Endothelial cell (in vitro differentiated cells): Measurements from ENCODE around the gene CAPRIN1. TPM values are rescaled to one million over a fixed set of nuclear protein-coding genes. Genes with fewer than 3 reads are reported as not detected.

Experiments used
- DNase-seq: peaks from one replicate; pipeline ENCODE4 v3.0.0; 2021; ENCODE audit warnings: low spot score
- H3K27ac Mint-ChIP-seq: one replicate; pipeline ENCODE4 v1.8.0; 2021; ENCODE audit warnings: mixed read lengths, inconsistent platforms; ENCODE audit not compliant: unreplicated experiment
- H3K27me3 Mint-ChIP-seq: one replicate; pipeline ENCODE4 v1.8.0; 2021; ENCODE audit warnings: mild to moderate bottlenecking, moderate library complexity, mixed read lengths, inconsistent platforms; ENCODE audit not compliant: unreplicated experiment
- H3K36me3 Mint-ChIP-seq: one replicate; pipeline ENCODE4 v1.8.0; 2021; ENCODE audit warnings: mild to moderate bottlenecking, low read depth, mixed read lengths, inconsistent platforms; ENCODE audit not compliant: unreplicated experiment
- H3K4me1 Mint-ChIP-seq: one replicate; pipeline ENCODE4 v1.8.0; 2021; ENCODE audit warnings: mild to moderate bottlenecking, mixed read lengths, inconsistent platforms; ENCODE audit not compliant: unreplicated experiment
- H3K4me3 Mint-ChIP-seq: one replicate; pipeline ENCODE4 v1.8.0; 2021; ENCODE audit warnings: mild to moderate bottlenecking, mixed read lengths, inconsistent platforms; ENCODE audit not compliant: unreplicated experiment
- H3K9me3 Mint-ChIP-seq: one replicate; pipeline ENCODE4 v1.8.0; 2021; ENCODE audit warnings: mixed read lengths, inconsistent platforms; ENCODE audit not compliant: unreplicated experiment
- CTCF ChIP-seq: fragments of 200-600 bp; sonication (generic); IDR thresholded peaks from one replicate; pipeline ENCODE4 v1.5.0; 2021; ENCODE audit warnings: antibody characterized with exemption; ENCODE audit not compliant: unreplicated experiment
- total RNA-seq: library from RNA; stranded (reverse); fragmentation: NEBNext Ultra II Directional; extraction: Animal tissue kit (Norgen Biotek cat#: 25700); gene quantifications from one replicate; pipeline ENCODE4 v1.2.1, GENCODE V29; 2021; ENCODE audit not compliant: unreplicated experiment

Gene CAPRIN1
- total RNA-seq, 1 donor from 2014 or later = 257 TPM

GRCh38 chr11:34128824-34129223 lies 77.3 kb downstream of the CAPRIN1 start:
- no peak overlapping the region for H3K27ac Mint-ChIP-seq
- no peak for DNase-seq
- no peak for TF ChIP-seq CTCF
- H3K4me3 Mint-ChIP-seq = no peak overlapping the region
- H3K27me3 Mint-ChIP-seq = no peaks in the 10 kb centered on the region
- H3K4me1 Mint-ChIP-seq = peaks cover 6% of the 10 kb centered on the region
- H3K9me3 Mint-ChIP-seq = no peaks in the 10 kb centered on the region
- H3K36me3 Mint-ChIP-seq = peaks cover 26% of the 10 kb centered on the region

- H3K36me3 Mint-ChIP-seq = peaks cover 27% of the 10 kb centered on the region
- no peak for TF ChIP-seq CTCF
Observed at GRCh38 chr11:34132261-34132965, 80.9 kb downstream of the CAPRIN1 start.

GRCh38 chr11:34134765-34135164 lies 83.2 kb downstream of the CAPRIN1 start:
- Mint-ChIP-seq H3K36me3 (peaks cover 49% of the 10 kb centered on the region), H3K4me3 (no peak overlapping the region), H3K27me3 (peaks cover 4% of the 10 kb centered on the region), H3K9me3 (no peaks in the 10 kb centered on the region), H3K4me1 (peaks cover 9% of the 10 kb centered on the region), H3K27ac (no peak overlapping the region)
- TF ChIP-seq CTCF = no peak
- DNase-seq = no peak

More at GRCh38 chr11:34132261-34132965, 80.9 kb downstream of the CAPRIN1 start:
- H3K4me3 Mint-ChIP-seq = no peak overlapping the region
- H3K9me3 Mint-ChIP-seq = no peaks in the 10 kb centered on the region
- no peak overlapping the region for H3K27ac Mint-ChIP-seq
- H3K27me3 Mint-ChIP-seq = no peaks in the 10 kb centered on the region
- H3K4me1 Mint-ChIP-seq = peaks cover 9% of the 10 kb centered on the region
- DNase-seq = no peak

- Mint-ChIP-seq H3K27me3 (peaks cover 4% of the 10 kb centered on the region), H3K36me3 (peaks cover 53% of the 10 kb centered on the region), H3K9me3 (no peaks in the 10 kb centered on the region), H3K27ac (no peak overlapping the region), H3K4me1 (peaks cover 9% of the 10 kb centered on the region), H3K4me3 (no peak overlapping the region)
- DNase-seq = no peak
- no peak for TF ChIP-seq CTCF
Observed at GRCh38 chr11:34135439-34135838, 83.9 kb downstream of the CAPRIN1 start.

- Mint-ChIP-seq H3K9me3 (no peaks in the 10 kb centered on the region), H3K4me3 (no peak overlapping the region), H3K36me3 (peaks cover 61% of the 10 kb centered on the region), H3K4me1 (peaks cover 3% of the 10 kb centered on the region), H3K27ac (no peak overlapping the region), H3K27me3 (peaks cover 4% of the 10 kb centered on the region)
- no peak for DNase-seq
- TF ChIP-seq CTCF = no peak
Observed at GRCh38 chr11:34136420-34136819, 84.9 kb downstream of the CAPRIN1 start.
